Measurements from ENCODE around the gene NTMT2.

DNA sequence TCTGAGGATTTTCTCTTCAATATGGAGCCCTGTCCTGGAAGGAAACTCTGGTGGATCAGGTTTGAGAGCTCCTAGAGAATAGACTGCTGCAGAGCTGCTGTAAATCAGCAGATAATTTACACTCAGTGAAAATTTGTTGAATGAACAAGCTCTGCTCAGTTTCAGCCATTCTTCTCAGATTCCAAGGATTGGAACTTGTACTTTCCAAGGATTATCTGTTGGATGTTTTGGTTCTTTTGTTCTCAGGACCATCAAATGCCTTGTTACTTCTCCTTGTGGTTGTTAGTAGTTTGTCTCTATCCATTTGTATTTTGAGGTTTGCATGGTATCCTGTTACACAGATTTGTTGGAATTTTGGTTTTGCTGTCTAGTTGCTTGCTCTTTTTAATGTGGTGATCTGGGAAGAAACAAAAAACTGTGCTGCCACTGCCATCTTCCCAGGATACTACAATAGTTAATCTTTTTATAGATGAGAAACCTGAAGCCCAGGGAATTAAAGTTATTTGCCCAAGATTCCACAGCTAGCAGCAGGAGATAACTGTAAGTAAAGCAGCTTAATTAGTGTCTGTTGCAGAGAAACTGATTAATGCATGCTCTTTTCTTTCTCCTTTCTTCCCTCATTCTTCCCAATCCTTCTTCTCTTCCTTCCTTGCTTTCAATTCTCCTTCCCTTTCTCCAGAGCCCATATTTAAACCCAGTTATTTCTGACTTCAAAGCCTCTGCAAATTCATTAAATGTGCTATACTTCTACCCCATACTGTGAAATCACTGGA lies 49.6 kb upstream of the NTMT2 start:
- TF ChIP-seq CTCF (IDR thresholded peaks at IDR 0.05; ENCODE audit: insufficient read depth, low read depth, low read length) (no peak), EZH2 (IDR thresholded peaks at IDR 0.05; ENCODE audit: insufficient read depth, low read length) (no peak)
